NCI-H748 treated with DMSO at 0.1 percent for 48 hours (cell line): ENCODE results near the gene UGT1A7.

Experiments
- DNase-seq: peaks from one replicate; lab custom pipeline; 2025; lab: John Stamatoyannopoulos, UW

The UGT1A7 gene

GRCh38 chr2:233818639-233819621 lies 137.2 kb downstream of the UGT1A7 start:
- DNase-seq: no peak

GRCh38 chr2:233819884-233820773 lies 138.4 kb downstream of the UGT1A7 start:
- DNase-seq: no peak

GRCh38 chr2:233820774-233821105 lies 139.0 kb downstream of the UGT1A7 start:
- DNase-seq: no peak

GRCh38 chr2:233821196-233821595 lies 139.5 kb downstream of the UGT1A7 start:
- DNase-seq: no peak

- DNase-seq: no peak
Observed at GRCh38 chr2:233821709-233822100, 140.0 kb downstream of the UGT1A7 start.

- no peak for DNase-seq
Observed at GRCh38 chr2:233822101-233822771, 140.5 kb downstream of the UGT1A7 start.
